HG03565 (cell line): Measurements from ENCODE around the gene MED25.

Experiments used
- ATAC-seq: cut with Tn5 transposase; IDR thresholded peaks from one replicate; pipeline ENCODE4 v1.9.1; 2021; ENCODE audit warnings: mild to moderate bottlenecking, moderate library complexity; ENCODE audit not compliant: unreplicated experiment

MED25 gene

DNA sequence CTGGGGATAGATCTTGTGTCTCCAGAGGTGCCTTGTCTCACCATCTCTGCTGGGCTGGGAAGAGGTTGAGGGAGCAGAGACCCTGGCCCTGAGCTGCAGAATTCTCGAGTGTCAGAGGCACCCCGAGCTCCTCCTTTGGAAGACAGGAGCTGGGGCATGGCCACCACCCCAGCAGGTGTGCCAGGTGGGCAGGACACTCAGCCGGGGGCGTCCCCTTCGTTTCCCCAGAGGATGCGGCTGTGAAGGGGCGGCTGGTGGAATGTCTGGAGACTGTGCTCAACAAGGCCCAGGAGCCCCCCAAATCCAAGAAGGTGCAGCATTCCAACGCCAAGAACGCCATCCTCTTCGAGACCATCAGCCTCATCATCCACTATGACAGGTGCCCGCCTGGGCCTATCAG, 19.5 kb upstream of the MED25 start:
- ATAC-seq, result no peak

DNA sequence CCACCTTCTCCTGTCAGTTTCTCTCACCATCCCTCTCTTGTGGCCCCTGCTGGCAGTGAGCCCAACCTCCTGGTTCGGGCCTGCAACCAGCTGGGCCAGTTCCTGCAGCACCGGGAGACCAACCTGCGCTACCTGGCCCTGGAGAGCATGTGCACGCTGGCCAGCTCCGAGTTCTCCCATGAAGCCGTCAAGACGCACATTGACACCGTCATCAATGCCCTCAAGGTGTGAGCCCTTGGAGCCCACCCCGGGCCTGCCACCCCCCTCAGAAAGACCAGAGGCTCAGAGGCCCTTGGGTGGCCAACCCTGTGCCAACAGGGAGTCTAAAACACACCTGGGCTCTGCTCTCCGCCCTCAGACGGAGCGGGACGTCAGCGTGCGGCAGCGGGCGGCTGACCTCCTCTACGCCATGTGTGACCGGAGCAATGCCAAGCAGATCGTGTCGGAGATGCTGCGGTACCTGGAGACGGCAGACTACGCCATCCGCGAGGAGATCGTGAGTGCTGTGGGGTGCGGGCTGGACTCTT, 18.8 kb upstream of the MED25 start:
- no peak for ATAC-seq

DNA sequence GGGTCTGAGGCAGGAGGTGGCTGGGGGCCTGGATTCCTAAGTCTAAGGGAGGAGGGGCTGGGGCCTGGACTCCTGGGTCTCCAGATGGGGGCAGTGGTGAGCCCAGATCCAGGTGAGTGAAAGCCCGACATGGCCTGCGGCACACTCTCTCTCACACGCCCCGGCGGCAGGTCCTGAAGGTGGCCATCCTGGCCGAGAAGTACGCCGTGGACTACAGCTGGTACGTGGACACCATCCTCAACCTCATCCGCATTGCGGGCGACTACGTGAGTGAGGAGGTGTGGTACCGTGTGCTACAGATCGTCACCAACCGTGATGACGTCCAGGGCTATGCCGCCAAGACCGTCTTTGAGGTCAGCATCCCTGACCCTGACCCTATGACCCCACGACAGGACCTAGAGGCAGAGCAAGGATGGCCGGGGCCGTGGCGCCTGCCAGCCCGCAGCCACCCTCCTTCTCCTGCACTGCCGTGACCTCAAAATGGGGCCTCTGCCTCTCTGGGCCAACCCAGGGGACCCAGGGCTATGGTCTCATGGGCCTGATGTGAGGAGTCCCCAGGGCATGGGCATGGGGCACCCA, 18.2 kb upstream of the MED25 start:
- no peak for ATAC-seq

DNA sequence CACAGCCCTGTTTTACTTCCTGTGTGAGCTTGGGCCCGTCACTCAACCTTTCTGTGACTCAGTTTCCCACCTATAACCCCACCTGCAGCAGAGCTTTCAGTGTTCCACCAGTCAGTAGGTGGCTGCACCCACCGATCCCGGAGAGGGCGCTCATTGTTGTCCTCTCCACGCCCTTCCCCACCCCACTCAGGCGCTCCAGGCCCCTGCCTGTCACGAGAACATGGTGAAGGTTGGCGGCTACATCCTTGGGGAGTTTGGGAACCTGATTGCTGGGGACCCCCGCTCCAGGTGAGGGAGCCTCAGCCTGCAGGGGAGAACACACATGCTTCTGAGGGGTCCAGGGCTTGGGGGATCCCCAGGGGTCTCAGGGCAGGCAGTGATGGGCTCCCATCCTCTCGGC, 17.3 kb upstream of the MED25 start:
- ATAC-seq, result no peak

DNA sequence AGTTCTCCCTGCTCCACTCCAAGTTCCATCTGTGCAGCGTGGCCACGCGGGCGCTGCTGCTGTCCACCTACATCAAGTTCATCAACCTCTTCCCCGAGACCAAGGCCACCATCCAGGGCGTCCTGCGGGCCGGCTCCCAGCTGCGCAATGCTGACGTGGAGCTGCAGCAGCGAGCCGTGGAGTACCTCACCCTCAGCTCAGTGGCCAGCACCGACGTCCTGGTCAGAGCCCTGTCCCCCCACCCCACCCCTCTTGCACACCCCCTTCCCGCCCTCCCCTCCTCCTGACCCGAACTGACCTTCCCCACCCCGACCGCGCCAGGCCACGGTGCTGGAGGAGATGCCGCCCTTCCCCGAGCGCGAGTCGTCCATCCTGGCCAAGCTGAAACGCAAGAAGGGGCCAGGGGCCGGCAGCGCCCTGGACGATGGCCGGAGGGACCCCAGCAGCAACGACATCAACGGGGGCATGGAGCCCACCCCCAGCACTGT, 16.6 kb upstream of the MED25 start:
- no peak for ATAC-seq

DNA sequence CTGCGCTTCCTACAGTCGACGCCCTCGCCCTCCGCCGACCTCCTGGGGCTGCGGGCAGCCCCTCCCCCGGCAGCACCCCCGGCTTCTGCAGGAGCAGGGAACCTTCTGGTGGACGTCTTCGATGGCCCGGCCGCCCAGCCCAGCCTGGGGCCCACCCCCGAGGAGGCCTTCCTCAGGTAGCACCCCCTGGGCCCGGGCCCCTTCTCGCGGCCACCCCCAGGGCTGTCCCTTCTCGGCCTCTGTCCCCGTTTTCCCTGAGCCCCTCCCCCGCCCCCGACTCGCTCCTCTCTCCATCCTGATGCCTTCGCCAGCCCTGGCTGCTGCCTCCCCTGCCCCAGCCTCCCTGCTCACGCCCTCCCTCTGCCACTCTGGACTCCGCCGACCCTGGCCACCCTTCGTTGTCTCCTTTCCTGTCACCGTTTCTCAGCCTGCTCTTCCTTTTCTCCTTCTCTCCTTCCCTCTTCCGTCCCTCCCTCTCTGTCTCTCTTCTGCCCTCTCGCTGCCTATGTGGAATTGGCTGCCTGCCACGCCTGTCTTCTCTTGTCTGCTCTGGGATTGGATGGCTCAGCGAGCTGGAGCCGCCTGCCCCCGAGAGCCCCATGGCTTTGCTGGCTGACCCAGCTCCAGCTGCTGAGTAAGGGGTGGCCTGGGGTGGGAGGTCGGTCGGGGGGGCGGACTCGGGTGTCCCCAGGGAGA, 16.0 kb upstream of the MED25 start:
- no peak for ATAC-seq

DNA sequence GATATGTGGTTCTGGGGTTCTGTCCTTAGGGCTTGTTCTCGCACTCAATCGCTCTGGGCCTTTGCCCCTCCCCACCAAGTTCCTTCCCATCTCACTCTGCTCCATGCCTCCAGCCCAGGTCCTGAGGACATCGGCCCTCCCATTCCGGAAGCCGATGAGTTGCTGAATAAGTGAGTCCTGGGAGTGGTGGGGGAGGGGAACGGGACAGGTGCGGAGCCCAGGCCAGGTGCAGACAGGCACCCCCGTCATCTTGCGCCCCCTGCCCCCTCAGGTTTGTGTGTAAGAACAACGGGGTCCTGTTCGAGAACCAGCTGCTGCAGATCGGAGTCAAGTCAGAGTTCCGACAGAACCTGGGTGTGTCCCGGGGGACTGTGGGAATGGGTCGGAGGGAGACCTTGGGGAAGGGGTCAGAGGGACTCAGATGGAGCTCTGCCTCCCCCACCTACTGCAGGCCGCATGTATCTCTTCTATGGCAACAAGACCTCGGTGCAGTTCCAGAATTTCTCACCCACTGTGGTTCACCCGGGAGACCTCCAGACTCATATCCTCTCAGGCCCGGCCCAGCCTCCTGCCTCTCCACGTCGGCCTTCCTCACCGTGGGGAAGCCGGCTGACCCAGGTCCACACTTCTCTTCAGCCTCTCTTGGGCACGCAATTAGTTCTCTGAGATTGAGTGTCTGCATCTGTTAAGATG, 15.1 kb upstream of the MED25 start:
- no peak for ATAC-seq

DNA sequence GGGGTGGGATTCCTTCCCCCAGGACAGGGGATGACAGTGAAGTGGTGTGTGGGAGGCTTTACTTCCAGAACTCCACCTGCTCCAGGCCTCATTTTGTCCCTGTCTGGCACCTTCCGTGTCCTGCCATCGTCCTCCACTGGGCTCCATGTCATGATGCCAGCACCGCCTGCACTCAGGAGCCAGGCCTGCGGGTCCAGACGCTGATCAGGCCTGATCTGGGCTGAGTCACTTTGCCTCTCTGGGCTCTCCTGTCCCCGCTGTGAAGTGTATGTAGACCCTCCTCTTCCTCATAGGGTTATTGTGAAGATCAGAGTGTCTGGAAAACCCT, 14.6 kb upstream of the MED25 start:
- no peak for ATAC-seq

DNA sequence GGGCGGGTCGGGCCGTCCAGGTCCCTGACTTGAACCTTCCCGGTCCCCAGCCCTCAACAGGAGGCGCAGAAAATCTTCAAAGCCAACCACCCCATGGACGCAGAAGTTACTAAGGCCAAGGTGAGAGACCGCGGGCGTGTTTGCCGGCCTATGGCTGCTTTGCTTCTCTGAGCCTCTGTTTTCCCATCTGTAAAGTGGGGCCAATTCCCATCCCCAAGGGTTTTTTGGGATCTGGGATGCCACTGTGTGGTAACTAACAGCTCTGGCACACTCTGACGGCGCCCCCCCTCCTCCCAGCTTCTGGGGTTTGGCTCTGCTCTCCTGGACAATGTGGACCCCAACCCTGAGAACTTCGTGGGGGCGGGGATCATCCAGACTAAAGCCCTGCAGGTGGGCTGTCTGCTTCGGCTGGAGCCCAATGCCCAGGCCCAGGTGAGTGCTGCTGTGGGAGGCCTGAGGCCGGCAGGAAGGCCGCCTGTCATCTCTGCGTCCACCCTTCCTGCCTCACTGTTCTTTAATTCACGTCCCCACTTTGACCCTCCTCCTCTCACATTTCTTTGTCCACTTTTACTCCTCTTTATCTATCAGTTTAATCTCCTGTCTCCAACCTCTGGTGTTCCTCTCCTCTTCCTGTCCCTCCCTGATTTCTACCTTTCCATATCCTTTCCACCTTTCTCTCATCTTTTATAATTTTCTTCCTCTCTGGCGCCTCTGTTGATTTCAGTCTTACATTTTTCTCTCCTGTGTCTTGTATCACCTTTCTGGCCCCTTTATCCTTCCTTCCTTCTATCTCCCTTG, 12.1 kb upstream of the MED25 start:
- no peak for ATAC-seq

DNA sequence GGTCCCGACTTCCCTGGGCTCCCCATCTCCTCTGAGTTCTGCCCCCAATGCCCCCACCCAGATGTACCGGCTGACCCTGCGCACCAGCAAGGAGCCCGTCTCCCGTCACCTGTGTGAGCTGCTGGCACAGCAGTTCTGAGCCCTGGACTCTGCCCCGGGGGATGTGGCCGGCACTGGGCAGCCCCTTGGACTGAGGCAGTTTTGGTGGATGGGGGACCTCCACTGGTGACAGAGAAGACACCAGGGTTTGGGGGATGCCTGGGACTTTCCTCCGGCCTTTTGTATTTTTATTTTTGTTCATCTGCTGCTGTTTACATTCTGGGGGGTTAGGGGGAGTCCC, 11.5 kb upstream of the MED25 start:
- no peak for ATAC-seq

DNA sequence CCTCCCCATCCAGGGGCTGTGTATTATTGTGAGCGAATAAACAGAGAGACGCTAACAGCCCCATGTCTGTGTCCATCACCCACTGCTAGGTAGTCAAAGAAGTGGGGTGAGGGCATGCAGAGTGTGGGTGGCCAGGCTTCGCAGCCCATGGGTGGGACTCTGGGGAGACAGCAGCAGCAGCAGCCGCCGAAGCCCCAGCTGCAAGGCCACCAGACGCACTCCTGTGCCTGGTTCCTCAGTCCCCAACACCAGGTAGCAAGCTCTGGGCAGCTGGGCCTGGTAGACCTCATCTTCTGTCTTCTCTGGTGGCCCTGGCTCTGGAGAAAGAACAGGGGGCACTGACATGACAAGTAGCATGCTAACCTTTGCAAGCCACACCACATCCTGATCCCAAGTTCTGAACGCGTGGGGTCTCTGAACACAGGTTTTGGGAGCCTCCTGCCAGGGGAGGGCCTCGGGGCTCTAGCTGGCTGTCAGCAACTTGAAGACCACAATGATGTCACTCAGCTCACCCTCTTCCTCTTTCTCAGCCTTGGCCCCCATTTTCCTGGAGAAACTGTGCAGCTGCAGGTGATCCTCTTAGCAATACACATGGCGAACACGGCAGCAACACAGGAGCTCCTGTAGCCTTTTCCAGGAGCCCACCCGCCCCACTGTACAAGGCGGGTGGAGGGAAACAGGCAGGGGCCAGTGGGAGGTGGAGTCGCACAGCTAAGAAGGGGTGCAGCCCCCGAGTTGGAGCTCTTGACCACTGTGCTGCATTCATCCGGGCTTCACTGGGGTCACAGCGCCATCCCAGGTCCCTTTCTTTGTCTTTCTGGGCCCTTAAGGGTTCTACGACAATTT, 10.8 kb upstream of the MED25 start:
- ATAC-seq, result no peak

DNA sequence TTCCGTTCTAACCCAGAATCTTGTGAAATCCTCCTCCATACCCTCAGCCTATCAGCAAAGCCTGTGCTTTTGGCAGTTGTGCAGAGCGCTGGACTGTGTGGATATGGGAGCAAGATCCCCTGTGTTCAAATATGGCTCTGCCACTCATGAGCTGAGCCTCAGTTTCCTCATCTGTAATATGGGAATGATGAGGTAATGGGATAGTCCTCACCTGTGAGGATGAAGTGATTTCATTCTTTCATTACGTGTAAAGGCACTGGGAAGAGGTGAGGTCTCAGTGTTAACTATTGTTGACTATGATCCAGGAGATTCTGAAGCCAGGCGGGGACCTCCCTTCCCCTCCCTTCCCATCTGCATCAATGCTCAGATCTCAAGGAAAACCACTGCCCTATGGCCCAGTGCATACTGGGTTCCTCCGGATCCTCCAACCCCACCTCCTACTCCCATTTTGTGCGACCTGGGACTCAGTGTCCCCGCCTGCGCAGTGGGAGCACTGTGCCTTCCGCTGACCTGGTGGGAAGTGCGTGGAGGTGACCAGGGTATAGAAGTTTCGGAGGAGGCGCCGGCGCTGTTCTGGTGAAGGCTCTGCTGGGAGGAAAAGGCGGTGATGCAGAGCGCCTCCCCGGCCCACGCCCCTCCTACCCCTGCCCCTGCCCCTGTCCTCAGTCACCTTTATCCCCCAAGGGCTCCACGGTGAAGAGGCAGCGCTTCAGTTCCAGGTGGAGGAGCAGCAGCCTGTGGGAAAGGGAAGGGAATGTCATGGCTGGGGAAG, 10.0 kb upstream of the MED25 start:
- no peak for ATAC-seq

DNA sequence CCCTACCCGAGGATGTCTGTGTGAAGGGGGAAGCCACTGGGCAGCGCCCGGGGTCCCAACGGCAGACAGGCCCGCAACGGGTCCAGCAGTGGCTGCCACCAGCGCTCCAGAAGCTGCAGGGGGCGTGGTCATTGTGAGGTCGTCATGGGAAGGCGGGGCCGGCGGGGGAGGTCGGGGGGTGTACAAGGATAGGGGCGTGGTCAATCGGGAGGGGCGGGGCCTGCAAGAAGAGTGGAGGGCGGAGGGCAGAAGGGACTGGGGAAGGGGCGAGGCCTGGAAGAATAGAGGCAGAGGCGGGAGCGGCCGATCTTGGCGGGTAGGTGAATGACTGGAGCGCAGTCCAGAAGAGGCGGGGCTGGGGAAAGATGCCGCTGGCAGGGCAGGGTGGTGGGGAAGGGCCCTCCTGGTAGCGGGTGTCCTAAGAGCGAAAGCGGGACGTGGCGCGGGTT, 9.4 kb upstream of the MED25 start:
- ATAC-seq, result no peak

DNA sequence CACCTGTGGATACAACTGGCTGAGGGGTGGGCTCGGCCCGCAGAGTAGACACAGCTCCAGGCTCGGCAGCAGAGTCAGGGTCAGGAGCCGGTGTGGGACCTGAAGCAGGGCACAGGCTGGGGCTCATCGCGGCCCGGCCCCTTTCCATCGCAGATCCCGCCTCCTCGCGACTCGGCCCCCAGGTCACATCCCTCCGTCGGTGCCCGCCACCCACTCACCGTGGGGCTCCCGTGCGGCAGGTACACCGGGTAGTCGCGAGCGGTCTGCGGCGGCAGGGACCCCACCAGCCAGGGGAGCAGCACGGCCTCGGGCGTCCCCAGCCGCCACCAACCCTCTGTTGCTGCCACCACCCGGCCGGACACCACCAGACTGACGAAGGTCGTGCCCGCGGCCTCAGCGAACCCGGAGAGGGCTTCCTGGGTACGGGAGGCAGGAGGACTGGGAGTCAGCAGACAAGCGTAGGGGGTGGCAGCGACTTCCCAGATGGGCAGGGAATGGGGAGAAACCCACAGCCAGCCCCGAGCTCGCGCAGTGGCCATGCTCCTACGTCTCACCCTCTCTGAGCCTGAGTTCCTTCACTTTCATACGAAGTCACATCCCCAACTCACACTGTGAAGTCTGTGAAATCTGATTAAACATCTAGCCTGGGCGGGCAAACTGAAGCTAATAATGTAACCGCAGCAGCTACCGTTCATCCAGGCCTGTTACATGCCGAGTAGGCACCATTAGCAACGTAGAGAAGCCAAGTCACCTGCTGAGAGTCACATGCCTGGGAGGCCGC, 8.7 kb upstream of the MED25 start:
- no peak for ATAC-seq

DNA sequence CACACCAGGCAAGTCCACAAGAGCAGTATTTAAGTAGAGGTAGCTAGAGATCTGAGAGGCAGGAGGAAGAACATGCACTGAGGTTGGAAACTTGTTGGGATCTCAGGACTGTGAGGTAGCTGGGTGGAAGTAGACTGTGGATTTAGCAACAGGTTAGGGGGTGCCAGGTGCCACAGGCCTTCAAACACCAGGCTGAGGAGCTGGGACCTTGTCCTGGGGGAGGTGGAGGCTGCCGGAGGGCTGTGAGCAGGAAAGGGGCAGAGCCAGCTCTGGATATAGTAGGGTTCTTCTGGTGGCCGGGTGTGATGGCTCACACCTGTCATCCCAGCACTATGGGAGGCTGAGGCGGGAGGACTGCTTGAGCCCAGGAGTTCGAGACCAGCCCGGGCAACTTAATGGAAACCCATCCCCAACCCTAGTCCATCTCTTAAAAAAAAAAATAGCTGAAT, 8.1 kb upstream of the MED25 start:
- no peak for ATAC-seq

DNA sequence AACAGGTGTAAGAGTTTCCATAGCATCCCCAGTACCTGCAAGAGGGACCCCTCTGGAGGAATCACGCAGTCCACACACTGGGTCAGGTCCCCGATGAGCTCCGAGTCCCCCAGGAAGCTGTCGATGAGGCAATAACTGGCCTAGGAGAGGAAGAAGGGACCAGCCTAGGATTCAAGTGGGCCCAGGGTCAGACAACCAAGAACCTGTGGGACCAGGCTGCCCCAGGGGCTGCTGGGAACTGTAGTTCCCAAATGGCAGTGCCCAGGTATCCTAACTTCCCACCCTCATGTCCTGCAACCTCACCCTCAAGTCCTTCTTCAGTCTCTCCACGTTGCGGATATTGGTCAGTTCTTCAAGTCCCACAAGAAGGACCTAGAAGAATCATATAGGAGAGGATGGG, 6.8 kb upstream of the MED25 start:
- no peak for ATAC-seq

DNA sequence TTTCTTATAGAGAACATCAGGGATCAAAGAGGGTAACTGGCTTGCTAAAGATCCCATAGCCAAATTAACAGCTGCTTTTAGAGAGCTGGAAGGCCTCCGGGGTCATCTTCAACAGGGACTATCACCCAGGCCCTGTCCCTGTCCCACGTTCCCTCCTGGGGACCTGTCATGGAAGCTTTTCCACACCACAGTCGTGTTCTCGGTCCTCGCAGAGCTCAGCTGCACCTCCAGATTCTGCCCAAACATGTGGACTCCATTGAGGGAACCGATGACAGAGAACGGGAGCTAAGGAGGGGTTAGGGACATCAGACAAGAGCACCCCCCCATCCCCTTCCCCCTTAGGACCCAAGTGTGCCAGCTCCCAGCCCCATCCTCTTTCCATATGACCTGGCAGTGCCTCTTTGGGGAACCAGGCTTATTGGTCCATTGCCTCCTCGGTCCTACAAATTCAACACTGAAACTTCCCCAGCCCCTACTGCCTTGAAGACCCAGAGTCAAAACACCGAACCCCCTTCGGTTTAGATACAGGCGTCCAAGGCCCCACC, 5.6 kb upstream of the MED25 start:
- ATAC-seq, result no peak

DNA sequence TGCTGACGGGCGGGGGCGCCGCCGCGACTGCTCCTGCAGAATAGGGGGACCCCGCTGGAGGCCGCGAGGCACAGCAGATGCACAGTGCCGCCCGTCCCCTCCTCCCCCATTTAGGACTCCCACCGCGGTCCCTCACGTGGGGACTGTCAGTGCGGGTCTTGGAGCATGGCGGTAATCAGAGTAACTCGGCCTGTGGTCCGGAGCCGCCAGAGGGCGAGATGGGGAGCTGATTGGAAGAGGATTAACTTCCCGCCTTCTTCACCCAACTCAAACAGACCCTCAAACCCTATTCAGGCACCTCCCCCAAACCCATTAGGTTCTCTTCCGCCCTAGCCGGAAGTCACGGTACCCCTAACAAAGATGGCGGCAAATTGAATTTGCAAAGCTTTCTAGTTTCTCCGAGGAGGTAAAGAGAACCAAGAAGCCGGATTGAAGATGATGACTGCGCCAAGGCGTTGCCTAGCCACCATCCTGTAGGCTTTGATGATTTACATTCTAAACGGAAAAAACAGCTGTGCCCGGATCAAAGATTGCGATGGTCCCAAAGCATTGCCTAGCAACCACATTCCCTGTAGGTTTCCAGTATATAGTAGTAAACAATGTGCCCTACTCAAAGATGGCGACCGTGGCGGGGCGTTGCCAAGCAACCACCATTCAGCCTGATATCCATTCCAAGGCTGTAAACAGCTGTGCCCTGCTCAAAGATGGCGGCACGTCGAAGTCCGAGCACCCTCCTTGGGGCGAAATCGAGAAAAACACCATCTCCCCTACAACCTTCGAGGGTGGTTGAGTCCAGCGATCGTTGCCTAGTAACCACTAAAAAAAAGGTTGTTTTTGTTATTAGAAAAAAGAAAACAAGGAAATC, 4.9 kb upstream of the MED25 start, which contains the start of gene FUZ:
FUZ (minus strand) TSS at position 296 of the 865 bp plus-strand sequence; CDS start at position 110, 186 bp downstream.
- peak; percentile 49 for ATAC-seq
